Measurements from ENCODE around the gene EPAS1.

EPAS1 gene

GRCh38 chr2:46329803-46330775, 32.9 kb downstream of the EPAS1 start:
- TF ChIP-seq ZFX (IDR thresholded peaks at IDR 0.05): no peak
- no peak for TF ChIP-seq CTCF (conservative IDR thresholded peaks at IDR 0.05)
- H3K27ac ChIP-seq: no peak overlapping the region

GRCh38 chr2:46331109-46331766, 34.0 kb downstream of the EPAS1 start:
- no peak overlapping the region for H3K27ac ChIP-seq
- TF ChIP-seq ZFX (IDR thresholded peaks at IDR 0.05): no peak
- no peak for TF ChIP-seq CTCF (conservative IDR thresholded peaks at IDR 0.05)

GRCh38 chr2:46332686-46333281, 35.6 kb downstream of the EPAS1 start:
- no peak for TF ChIP-seq CTCF (conservative IDR thresholded peaks at IDR 0.05)
- no peak for TF ChIP-seq ZFX (IDR thresholded peaks at IDR 0.05)
- H3K27ac ChIP-seq: no peak overlapping the region

GRCh38 chr2:46333912-46334311, 36.7 kb downstream of the EPAS1 start:
- TF ChIP-seq CTCF (conservative IDR thresholded peaks at IDR 0.05) (no peak), ZFX (IDR thresholded peaks at IDR 0.05) (no peak)
- H3K27ac ChIP-seq: no peak overlapping the region

- peak overlapping the region; percentile 75; the same call in 1 of the 2 replicates for H3K27ac ChIP-seq
- TF ChIP-seq CTCF (conservative IDR thresholded peaks at IDR 0.05) (no peak), ZFX (IDR thresholded peaks at IDR 0.05) (no peak)
Observed at GRCh38 chr2:46334389-46335271, 37.4 kb downstream of the EPAS1 start.

GRCh38 chr2:46335391-46336282, 38.4 kb downstream of the EPAS1 start:
- H3K27ac ChIP-seq: peak overlapping the region; percentile 75
- TF ChIP-seq CTCF (conservative IDR thresholded peaks at IDR 0.05) (no peak), ZFX (IDR thresholded peaks at IDR 0.05) (no peak)
